ENCODE results near the gene PRSS57. TPM values are rescaled to one million over a fixed set of nuclear protein-coding genes. Genes with fewer than 3 reads are reported as not detected.

PRSS57 gene
- total RNA-seq, 1 donor from 2014 or later: not detected

- POLR2A ChIA-PET: interaction anchor here (0.5 to 3.2 kb wide), 12 partner anchors 12 to 608 kb away, joined by 3 to 21 read pairs (median 4); partner anchors contain the start of genes BSG, CDC34, CIRBP and POLRMT
Observed at GRCh38 chr19:660793-661426, 34.3 kb downstream of the PRSS57 start.

GRCh38 chr19:658916-659839, 36.1 kb downstream of the PRSS57 start:
- no peak for DNase-seq
- no peak for ATAC-seq (ENCODE audit: low read depth)
- H3K36me3 Mint-ChIP-seq (ENCODE audit: low read depth): peaks cover 23% of the 10 kb centered on the region
- H3K4me3 Mint-ChIP-seq: peak overlapping the region; percentile 95
- peak overlapping the region; percentile 96 for H3K27ac Mint-ChIP-seq
- peaks cover 55% of the 10 kb centered on the region for H3K4me1 Mint-ChIP-seq
- H3K9me3 Mint-ChIP-seq: no peaks in the 10 kb centered on the region
- TF ChIP-seq CTCF (IDR thresholded peaks at IDR 0.05): no peak
- POLR2A ChIA-PET: interaction anchor here (0.5 to 3.2 kb wide), 4 partner anchors 10 to 616 kb away, joined by 4 to 21 read pairs (median 8); partner anchors contain the start of gene POLRMT
- no peaks in the 10 kb centered on the region for H3K27me3 Mint-ChIP-seq
- intact Hi-C loops (cut with micrococcal nuclease): no loop called here
- CTCF ChIA-PET: interaction anchor here (1.4 kb wide), 1 partner anchor 75 kb away, joined by 3 read pairs; no protein-coding TSS in a partner anchor

More at GRCh38 chr19:660793-661426, 34.3 kb downstream of the PRSS57 start:
- Mint-ChIP-seq H3K4me3 (peak overlapping the region; percentile 95), H3K27me3 (no peaks in the 10 kb centered on the region), H3K9me3 (no peaks in the 10 kb centered on the region), H3K27ac (peak overlapping the region; percentile 96), H3K4me1 (peaks cover 55% of the 10 kb centered on the region), H3K36me3 (ENCODE audit: low read depth) (peaks cover 12% of the 10 kb centered on the region)
- no peak for TF ChIP-seq CTCF (IDR thresholded peaks at IDR 0.05)
- no peak for ATAC-seq (ENCODE audit: low read depth)
- intact Hi-C loops (cut with micrococcal nuclease): loop anchor here (1.0 to 10.0 kb wide), 6 partner anchors 18 to 584 kb away; partner anchors contain the start of genes ATP5F1D, CDC34 and MIDN
- DNase-seq: no peak
- CTCF ChIA-PET: interaction anchor here (1.4 kb wide), 1 partner anchor 77 kb away, joined by 3 read pairs; no protein-coding TSS in a partner anchor

- Mint-ChIP-seq H3K27ac (peak overlapping the region; percentile 41), H3K36me3 (ENCODE audit: low read depth) (peaks cover 28% of the 10 kb centered on the region), H3K4me3 (peak overlapping the region; percentile 35), H3K4me1 (peaks cover 51% of the 10 kb centered on the region), H3K27me3 (no peaks in the 10 kb centered on the region), H3K9me3 (no peaks in the 10 kb centered on the region)
- ATAC-seq (ENCODE audit: low read depth) (no peak), DNase-seq (no peak)
- no peak for TF ChIP-seq CTCF (IDR thresholded peaks at IDR 0.05)
- intact Hi-C loops (cut with micrococcal nuclease): no loop called here
- CTCF ChIA-PET: no interaction called here
- POLR2A ChIA-PET: interaction anchor here (0.5 kb wide), 1 partner anchor 75 kb away, joined by 4 read pairs; no protein-coding TSS in a partner anchor
Observed at GRCh38 chr19:658059-658839, 37.0 kb downstream of the PRSS57 start.

- DNase-seq: no peak
- POLR2A ChIA-PET: no interaction called here
- no peaks in the 10 kb centered on the region for H3K27me3 Mint-ChIP-seq
- H3K27ac Mint-ChIP-seq: no peak overlapping the region
- CTCF ChIA-PET: no interaction called here
- H3K4me3 Mint-ChIP-seq: no peak overlapping the region
- H3K36me3 Mint-ChIP-seq (ENCODE audit: low read depth): peaks cover 30% of the 10 kb centered on the region
- intact Hi-C loops (cut with micrococcal nuclease): no loop called here
- no peak for TF ChIP-seq CTCF (IDR thresholded peaks at IDR 0.05)
- ATAC-seq (ENCODE audit: low read depth): no peak
- H3K4me1 Mint-ChIP-seq: peaks cover 51% of the 10 kb centered on the region
- no peaks in the 10 kb centered on the region for H3K9me3 Mint-ChIP-seq
Observed at GRCh38 chr19:657611-658010, 37.6 kb downstream of the PRSS57 start.

Data from activated B cell treated with CpG ODN at 0.5 μM for 24 hours (primary cell).